RWPE1 (cell line): ENCODE measurements around the gene TMEM59.
"Not testable (repeated sequence)": the region's sequence is repeated elsewhere in the genome, so short reads cannot be mapped to it uniquely, and the experiment has no call there.

Source experiments
- CTCF ChIA-PET: fragments of 350-600 bp; sonication (Branson Sonifier 250); formaldehyde crosslinking; extraction: SDS; loops from one replicate; lab custom pipeline; 2021; lab: Yijun Ruan, JAX
- POLR2A ChIA-PET: fragments of 400-600 bp; formaldehyde crosslinking; extraction: SDS; loops from one replicate; lab custom pipeline; 2020; ENCODE audit warnings: antibody characterized with exemption; ENCODE audit not compliant: low non-redundant PET; lab: Yijun Ruan, JAX
- DNase-seq: peaks from one replicate; pipeline ENCODE4 v3.0.0; 2012; ENCODE audit warnings: low spot score
- H3K27ac ChIP-seq: fragments of 450-650 bp; 2 replicates; pipeline ENCODE4 v1.5.1; 2017
- TF ChIP-seq, protein P1 (sequence below): fragments of 450-650 bp; conservative IDR thresholded peaks from 2 replicates; pipeline ENCODE4 v1.5.1; 2017; ENCODE audit warnings: low read depth, mild to moderate bottlenecking

TMEM59 gene

DNA sequence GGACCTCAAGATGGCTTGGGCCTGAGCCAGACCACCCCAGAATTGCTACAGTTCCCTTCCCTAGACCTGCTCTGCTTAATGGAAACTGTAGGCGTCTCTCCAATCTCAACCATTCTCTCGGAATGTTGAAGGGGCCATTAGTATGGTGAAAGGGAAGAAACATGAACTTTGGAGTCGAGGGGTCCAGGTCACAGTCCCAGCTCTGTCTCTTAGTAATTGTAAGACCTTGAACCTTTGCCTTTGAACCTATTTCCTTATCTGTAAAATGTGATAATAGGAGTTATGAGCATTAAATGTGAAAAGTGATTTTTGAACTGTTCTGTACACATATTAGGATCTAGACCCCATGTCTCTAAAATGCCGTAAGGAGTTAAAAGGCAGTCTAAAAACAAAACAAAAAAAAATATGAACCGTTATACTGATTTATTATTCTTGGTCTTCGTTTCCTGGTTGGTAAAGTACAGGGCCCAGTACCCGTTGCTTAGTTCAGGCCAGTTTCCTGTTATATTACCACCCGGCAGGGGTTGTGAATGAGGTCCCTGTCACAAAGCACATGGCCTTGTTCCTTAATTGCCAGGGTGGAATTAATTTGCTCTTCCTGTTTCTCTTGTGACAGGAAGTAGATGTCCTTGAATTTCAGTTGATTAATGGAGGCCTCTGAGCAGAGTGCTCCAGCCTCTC, 42.7 kb upstream of the TMEM59 start:
- DNase-seq: no peak
- TF ChIP-seq, protein P1, sequence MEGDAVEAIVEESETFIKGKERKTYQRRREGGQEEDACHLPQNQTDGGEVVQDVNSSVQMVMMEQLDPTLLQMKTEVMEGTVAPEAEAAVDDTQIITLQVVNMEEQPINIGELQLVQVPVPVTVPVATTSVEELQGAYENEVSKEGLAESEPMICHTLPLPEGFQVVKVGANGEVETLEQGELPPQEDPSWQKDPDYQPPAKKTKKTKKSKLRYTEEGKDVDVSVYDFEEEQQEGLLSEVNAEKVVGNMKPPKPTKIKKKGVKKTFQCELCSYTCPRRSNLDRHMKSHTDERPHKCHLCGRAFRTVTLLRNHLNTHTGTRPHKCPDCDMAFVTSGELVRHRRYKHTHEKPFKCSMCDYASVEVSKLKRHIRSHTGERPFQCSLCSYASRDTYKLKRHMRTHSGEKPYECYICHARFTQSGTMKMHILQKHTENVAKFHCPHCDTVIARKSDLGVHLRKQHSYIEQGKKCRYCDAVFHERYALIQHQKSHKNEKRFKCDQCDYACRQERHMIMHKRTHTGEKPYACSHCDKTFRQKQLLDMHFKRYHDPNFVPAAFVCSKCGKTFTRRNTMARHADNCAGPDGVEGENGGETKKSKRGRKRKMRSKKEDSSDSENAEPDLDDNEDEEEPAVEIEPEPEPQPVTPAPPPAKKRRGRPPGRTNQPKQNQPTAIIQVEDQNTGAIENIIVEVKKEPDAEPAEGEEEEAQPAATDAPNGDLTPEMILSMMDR: no peak
- POLR2A ChIA-PET: no interaction called here
- H3K27ac ChIP-seq: no peak overlapping the region
- CTCF ChIA-PET: interaction anchor here (1.1 kb wide), 1 partner anchor 14 kb away, joined by 3 read pairs; no protein-coding TSS in a partner anchor

GRCh38 chr1:54094730-54095105, 41.7 kb upstream of the TMEM59 start:
- H3K27ac ChIP-seq, POLR2A ChIA-PET, DNase-seq: not testable (repeated sequence)
- CTCF ChIA-PET: interaction anchor here (0.6 to 1.1 kb wide), 2 partner anchors 13 to 331 kb away, joined by 3 read pairs; no protein-coding TSS in a partner anchor

DNA sequence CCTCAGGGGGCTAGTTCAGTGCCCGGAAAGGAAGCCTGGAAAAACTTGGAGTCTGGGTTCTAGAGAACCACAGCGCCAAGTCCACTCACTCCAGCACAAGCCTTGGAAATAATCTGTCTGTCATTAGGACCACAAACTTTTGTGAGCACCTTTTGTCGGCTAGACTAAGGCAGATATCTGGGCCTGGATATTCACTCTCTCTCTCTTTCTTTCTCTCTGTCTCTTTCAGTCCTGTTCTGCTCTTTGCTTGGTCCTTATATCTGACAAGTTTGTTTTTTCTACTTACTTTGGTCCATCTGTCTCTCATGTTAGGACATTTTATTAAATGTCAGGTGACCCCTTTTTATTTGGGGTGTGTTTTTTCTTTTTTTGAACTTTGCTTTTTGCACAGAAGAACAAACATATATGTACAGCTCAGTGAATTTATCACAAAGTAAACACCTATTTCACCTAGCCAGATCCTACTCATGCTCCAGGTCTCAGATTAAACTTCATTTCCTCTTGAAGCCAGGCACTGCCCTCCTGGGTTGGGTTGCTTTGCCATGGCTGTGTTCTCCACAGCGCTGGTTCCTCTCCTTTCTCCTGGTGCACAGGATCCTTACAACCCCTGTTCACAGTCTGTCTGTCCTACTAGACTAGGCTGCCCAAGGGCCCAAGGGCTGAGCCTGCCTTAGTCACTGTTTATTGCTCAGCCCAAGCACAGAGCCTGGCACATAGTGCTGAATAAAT, 41.2 kb upstream of the TMEM59 start:
- DNase-seq: no peak
- CTCF ChIA-PET: interaction anchor here (0.6 to 1.1 kb wide), 2 partner anchors 12 to 331 kb away, joined by 3 read pairs; no protein-coding TSS in a partner anchor
- no peak overlapping the region for H3K27ac ChIP-seq
- POLR2A ChIA-PET: no interaction called here
- TF ChIP-seq, protein P1: no peak

- TF ChIP-seq, protein P1: no peak
- ChIA-PET POLR2A (no interaction called here), CTCF (no interaction called here)
- no peak overlapping the region for H3K27ac ChIP-seq
- no peak for DNase-seq
These were observed 38.7 kb upstream of the TMEM59 start for GRCh38 chr1:54091666-54092065.

GRCh38 chr1:54088385-54088784, 35.4 kb upstream of the TMEM59 start:
- no peak overlapping the region for H3K27ac ChIP-seq
- DNase-seq: no peak
- ChIA-PET CTCF (interaction anchor here (0.6 kb wide), 1 partner anchor 445 kb away, joined by 3 read pairs; no protein-coding TSS in a partner anchor), POLR2A (no interaction called here)
- TF ChIP-seq, protein P1: no peak

DNA sequence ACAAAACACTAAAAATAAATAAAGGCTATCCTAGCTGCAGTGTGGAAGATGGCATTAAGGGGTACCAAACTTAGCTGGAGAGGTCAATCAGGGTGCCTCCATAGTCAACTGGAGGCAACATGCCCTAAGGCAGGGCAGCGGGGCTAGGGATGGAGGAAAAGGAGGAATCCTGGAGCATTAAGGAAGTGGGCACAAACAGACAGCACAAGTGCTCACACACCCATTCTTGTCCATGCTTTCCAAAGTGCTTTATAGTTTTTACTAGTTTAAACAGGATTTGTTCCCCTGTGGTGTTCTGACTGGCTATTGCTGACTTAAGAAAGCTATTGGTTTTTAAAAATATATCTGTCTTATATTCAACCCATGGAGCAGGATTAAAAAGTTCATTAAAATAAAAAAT, 33.8 kb upstream of the TMEM59 start:
- no peak for DNase-seq
- no peak overlapping the region for H3K27ac ChIP-seq
- ChIA-PET POLR2A (no interaction called here), CTCF (interaction anchor here (0.6 to 0.7 kb wide), 2 partner anchors 37 to 734 kb away, joined by 3 to 4 read pairs; no protein-coding TSS in a partner anchor)
- TF ChIP-seq, protein P1: no peak
